ENCODE measurements around the gene CTNNB1. TPM values are rescaled to one million over a fixed set of nuclear protein-coding genes. Genes with fewer than 3 reads are reported as not detected.

CTNNB1 gene
- total RNA-seq, 4 donors from 2014 or later = 290 to 527 (median 414) TPM

- 77 to 89% methylated on average over 3 to 8 of the region's 8 CpGs for WGBS, 2 donors (ENCODE audit: low coverage in 1 of 2)
- in situ Hi-C loops (cut with MboI; ENCODE audit: low pct_ligation_motif_present in 1 of 4, low pct_unique_long_range_greater_than_20kb in 1 of 4, low sequenced_read_pairs in 3 of 4) = no loop called here
- no peaks in the 10 kb centered on the region for H3K36me3 ChIP-seq
- H3K4me3 ChIP-seq = no peak overlapping the region
- no peak for DNase-seq
- TF ChIP-seq POLR2AphosphoS5 (IDR thresholded peaks at IDR 0.05) (no peak), EP300 (IDR thresholded peaks at IDR 0.05; ENCODE audit: low read depth) (no peak), POLR2A (IDR thresholded peaks at IDR 0.05) (no peak), CTCF (IDR thresholded peaks at IDR 0.05) (no peak)
- H3K27ac ChIP-seq = no peak overlapping the region
- no peaks in the 10 kb centered on the region for H3K27me3 ChIP-seq
- H3K9me3 ChIP-seq = no peaks in the 10 kb centered on the region
- peaks cover 0 to 5% (median 0%) of the 10 kb centered on the region in 4 donors for H3K4me1 ChIP-seq
- intact Hi-C loops (cut with DNase I; ENCODE audit: low total_unique reads) = no loop called here
Measured at GRCh38 chr3:41167722-41168497, 31.4 kb upstream of the CTNNB1 start.

- TF ChIP-seq CTCF (IDR thresholded peaks at IDR 0.05) (no peak), POLR2A (IDR thresholded peaks at IDR 0.05) (no peak), POLR2AphosphoS5 (IDR thresholded peaks at IDR 0.05) (no peak), EP300 (IDR thresholded peaks at IDR 0.05; ENCODE audit: low read depth) (no peak)
- Histone ChIP-seq H3K27me3 (no peaks in the 10 kb centered on the region), H3K27ac (no peak overlapping the region), H3K36me3 (no peaks in the 10 kb centered on the region), H3K4me3 (no peak overlapping the region), H3K4me1 (peaks cover 0 to 5% (median 0%) of the 10 kb centered on the region in 4 donors), H3K9me3 (no peaks in the 10 kb centered on the region)
- in situ Hi-C loops (cut with MboI; ENCODE audit: low pct_ligation_motif_present in 1 of 4, low pct_unique_long_range_greater_than_20kb in 1 of 4, low sequenced_read_pairs in 3 of 4) = no loop called here
- no peak for DNase-seq
- intact Hi-C loops (cut with DNase I; ENCODE audit: low total_unique reads) = no loop called here
- 52 to 54% methylated on average over 3 to 5 of the region's 5 CpGs for whole genome bisulfite sequencing, 2 donors (ENCODE audit: low coverage in 1 of 2)
Measured at GRCh38 chr3:41169023-41169422, 30.3 kb upstream of the CTNNB1 start.

- Histone ChIP-seq H3K4me3 (no peak overlapping the region), H3K27ac (peak overlapping the region in 2 of 4 donors; percentile 13 to 17), H3K27me3 (no peaks in the 10 kb centered on the region), H3K36me3 (no peaks in the 10 kb centered on the region), H3K9me3 (no peaks in the 10 kb centered on the region), H3K4me1 (peaks cover 0 to 11% (median 9%) of the 10 kb centered on the region in 4 donors)
- no peak for DNase-seq
- in situ Hi-C loops (cut with MboI; ENCODE audit: low pct_ligation_motif_present in 1 of 4, low pct_unique_long_range_greater_than_20kb in 1 of 4, low sequenced_read_pairs in 3 of 4) = no loop called here
- 82 to 96% methylated on average over 4 to 7 of the region's 7 CpGs for WGBS, 2 donors (ENCODE audit: low coverage in 1 of 2)
- intact Hi-C loops (cut with DNase I; ENCODE audit: low total_unique reads) = no loop called here
- TF ChIP-seq POLR2A (IDR thresholded peaks at IDR 0.05) = no peak
- no peak for TF ChIP-seq CTCF (IDR thresholded peaks at IDR 0.05)
- peak in 2 of 3 donors; percentile 14 to 49 for TF ChIP-seq POLR2AphosphoS5 (IDR thresholded peaks at IDR 0.05)
- TF ChIP-seq EP300 (IDR thresholded peaks at IDR 0.05; ENCODE audit: low read depth) = no peak
Measured at GRCh38 chr3:41173926-41174885, 25.1 kb upstream of the CTNNB1 start.

- Histone ChIP-seq H3K27ac (no peak overlapping the region), H3K9me3 (no peaks in the 10 kb centered on the region), H3K36me3 (no peaks in the 10 kb centered on the region), H3K4me3 (no peak overlapping the region), H3K27me3 (no peaks in the 10 kb centered on the region), H3K4me1 (peaks cover 0 to 11% (median 9%) of the 10 kb centered on the region in 4 donors)
- no peak for TF ChIP-seq POLR2A (IDR thresholded peaks at IDR 0.05)
- TF ChIP-seq EP300 (IDR thresholded peaks at IDR 0.05; ENCODE audit: low read depth) = no peak
- no peak for TF ChIP-seq CTCF (IDR thresholded peaks at IDR 0.05)
- no peak for TF ChIP-seq POLR2AphosphoS5 (IDR thresholded peaks at IDR 0.05)
- 75 to 80% methylated on average over 1 of the region's 1 CpG for WGBS, 2 donors (ENCODE audit: low coverage in 1 of 2)
- intact Hi-C loops (cut with DNase I; ENCODE audit: low total_unique reads) (no loop called here), in situ Hi-C loops (cut with MboI; ENCODE audit: low pct_ligation_motif_present in 1 of 4, low pct_unique_long_range_greater_than_20kb in 1 of 4, low sequenced_read_pairs in 3 of 4) (loop anchor here in 1 of 4 donors (25.0 kb wide), 1 partner anchor 588 kb away; no protein-coding TSS in a partner anchor)
- DNase-seq = no peak
Measured at GRCh38 chr3:41175365-41175764, 23.9 kb upstream of the CTNNB1 start.

All from transverse colon (tissue), 4 donors.